ENCODE measurements around the gene CCDC91.

GRCh38 chr12:28378736-28379135 lies 188.5 kb downstream of the CCDC91 start:
- TF ChIP-seq CTCF (IDR thresholded peaks at IDR 0.05; ENCODE audit: low read depth, low read length) (no peak), EZH2phosphoT487 (IDR thresholded peaks at IDR 0.05; ENCODE audit: low read depth) (no peak)
